OCI-LY7 (cell line): ENCODE data around the gene CST9.

Experiments used
- EZH2phosphoT487 ChIP-seq: fragments of 200-600 bp; sonication (generic); IDR thresholded peaks from 2 replicates; pipeline ENCODE4 v1.6.1; 2018; ENCODE audit warnings: low read depth, borderline replicate concordance, mild to moderate bottlenecking, mixed run types, antibody characterized with exemption, low read length, moderate library complexity, mixed read lengths
- TF ChIP-seq, protein P1 (sequence below): fragments of 200-600 bp; sonication (generic); conservative IDR thresholded peaks from 2 replicates; pipeline ENCODE4 v1.5.1; 2014; ENCODE audit warnings: mild to moderate bottlenecking, antibody characterized with exemption, low read length, moderate library complexity, mixed read lengths

DNA sequence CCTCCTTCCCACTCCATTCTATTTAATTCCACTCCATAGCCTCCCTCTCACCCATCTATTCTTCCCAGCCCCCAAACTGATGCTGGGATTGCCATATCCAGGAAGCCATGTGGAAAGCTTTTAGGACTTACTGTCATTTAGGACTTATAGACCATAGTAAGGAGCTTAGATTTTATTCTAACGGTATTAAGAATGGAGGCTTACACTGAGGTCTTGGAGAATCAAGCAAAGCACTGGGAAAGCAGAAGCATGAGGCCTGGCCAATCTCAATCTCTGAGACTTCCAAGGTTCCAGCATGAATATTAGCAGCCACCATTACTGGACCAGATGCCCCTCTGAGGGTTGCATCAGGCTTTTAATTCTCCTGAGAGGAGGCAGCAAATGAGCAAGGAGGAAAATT, 1.4 kb downstream of the CST9 start:
- TF ChIP-seq, protein P1, sequence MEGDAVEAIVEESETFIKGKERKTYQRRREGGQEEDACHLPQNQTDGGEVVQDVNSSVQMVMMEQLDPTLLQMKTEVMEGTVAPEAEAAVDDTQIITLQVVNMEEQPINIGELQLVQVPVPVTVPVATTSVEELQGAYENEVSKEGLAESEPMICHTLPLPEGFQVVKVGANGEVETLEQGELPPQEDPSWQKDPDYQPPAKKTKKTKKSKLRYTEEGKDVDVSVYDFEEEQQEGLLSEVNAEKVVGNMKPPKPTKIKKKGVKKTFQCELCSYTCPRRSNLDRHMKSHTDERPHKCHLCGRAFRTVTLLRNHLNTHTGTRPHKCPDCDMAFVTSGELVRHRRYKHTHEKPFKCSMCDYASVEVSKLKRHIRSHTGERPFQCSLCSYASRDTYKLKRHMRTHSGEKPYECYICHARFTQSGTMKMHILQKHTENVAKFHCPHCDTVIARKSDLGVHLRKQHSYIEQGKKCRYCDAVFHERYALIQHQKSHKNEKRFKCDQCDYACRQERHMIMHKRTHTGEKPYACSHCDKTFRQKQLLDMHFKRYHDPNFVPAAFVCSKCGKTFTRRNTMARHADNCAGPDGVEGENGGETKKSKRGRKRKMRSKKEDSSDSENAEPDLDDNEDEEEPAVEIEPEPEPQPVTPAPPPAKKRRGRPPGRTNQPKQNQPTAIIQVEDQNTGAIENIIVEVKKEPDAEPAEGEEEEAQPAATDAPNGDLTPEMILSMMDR = no peak
- TF ChIP-seq EZH2phosphoT487 = no peak
